Effector memory CD4-positive, alpha-beta T cell (primary cell): ENCODE measurements around the gene SESN3.

ENCODE experiments used
- DNase-seq, 3 donors: peaks; one replicate each; pipeline ENCODE4 v3.0.0-alpha.2; 2020
- H3K27ac ChIP-seq: 2 replicates; pipeline ENCODE4 v1.7.0; 2013; ENCODE audit warnings: mild to moderate bottlenecking, low read length, moderate library complexity; ENCODE audit not compliant: insufficient read depth, poor library complexity, severe bottlenecking
- H3K27me3 ChIP-seq: replicated peaks from 2 replicates; pipeline ENCODE4 v1.7.0; 2013; ENCODE audit warnings: mild to moderate bottlenecking, low read length; ENCODE audit not compliant: insufficient read depth, control insufficient read depth, poor library complexity, severe bottlenecking
- H3K36me3 ChIP-seq: 2 replicates; pipeline ENCODE4 v1.7.0; 2013; ENCODE audit warnings: mild to moderate bottlenecking, low read length, moderate library complexity; ENCODE audit not compliant: control insufficient read depth, insufficient read depth
- H3K4me1 ChIP-seq: 2 replicates; pipeline ENCODE4 v1.7.0; 2013; ENCODE audit warnings: low read length, mild to moderate bottlenecking; ENCODE audit not compliant: control insufficient read depth, insufficient read depth, poor library complexity, severe bottlenecking
- H3K4me3 ChIP-seq: 2 replicates; pipeline ENCODE4 v1.7.0; 2013; ENCODE audit warnings: low read length, low read depth, mild to moderate bottlenecking; ENCODE audit not compliant: insufficient read depth, poor library complexity, severe bottlenecking
- H3K9me3 ChIP-seq: 2 replicates; pipeline ENCODE4 v1.7.0; 2013; ENCODE audit warnings: mild to moderate bottlenecking, low read length, moderate library complexity; ENCODE audit not compliant: control insufficient read depth

SESN3 gene

DNA sequence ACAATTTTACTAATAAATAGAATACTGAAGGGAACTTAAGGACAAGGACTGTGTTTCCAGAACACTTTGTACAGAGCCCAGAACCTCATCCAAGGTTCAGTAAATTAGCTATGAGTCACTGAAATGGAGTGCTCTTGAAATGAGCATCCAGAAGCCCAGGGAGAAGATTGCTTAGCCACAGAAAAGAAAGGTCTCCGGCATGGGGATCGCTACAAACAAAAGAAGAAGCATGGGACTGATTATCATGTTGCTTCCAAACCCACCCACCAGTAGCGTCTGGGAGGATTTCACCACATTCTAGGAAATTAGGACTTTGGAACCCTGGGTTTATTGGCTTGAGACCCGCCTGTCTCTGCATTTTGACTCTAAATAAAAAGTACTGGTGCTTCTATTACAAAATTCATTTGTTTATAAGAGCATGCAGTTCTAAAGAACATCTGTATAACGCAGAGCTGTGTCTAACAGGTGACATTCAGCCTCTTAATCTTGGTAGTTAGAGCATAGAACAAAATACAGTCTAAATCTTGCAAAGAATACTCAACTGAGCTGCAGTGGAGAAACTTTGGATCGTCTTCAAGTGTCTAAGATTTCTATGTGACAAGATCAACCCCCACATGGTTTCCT is 35.9 kb upstream of the SESN3 start:
- Histone ChIP-seq H3K9me3 (no peaks in the 10 kb centered on the region), H3K4me3 (no peak overlapping the region), H3K27ac (no peak overlapping the region), H3K27me3 (no peaks in the 10 kb centered on the region), H3K36me3 (no peaks in the 10 kb centered on the region), H3K4me1 (no peaks in the 10 kb centered on the region)
- no peak for DNase-seq

DNA sequence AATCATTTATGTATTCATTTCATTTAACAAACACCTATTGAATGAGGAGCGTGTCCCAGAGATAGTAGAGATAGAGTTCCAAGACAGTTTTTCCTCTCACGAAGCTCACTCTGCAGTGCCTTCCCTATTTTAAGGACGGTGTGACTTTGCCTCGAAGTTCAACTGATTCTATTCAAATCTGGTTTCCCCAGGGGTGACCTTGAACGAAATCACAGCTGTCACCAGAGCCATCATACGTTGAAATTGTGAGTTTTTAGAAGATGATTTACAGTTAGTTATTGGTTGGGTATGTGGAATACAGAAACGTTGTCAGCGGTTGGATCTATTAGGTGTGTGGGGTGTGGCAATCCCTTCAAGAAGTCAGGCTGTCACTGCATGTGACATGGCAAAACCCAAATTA is 33.9 kb upstream of the SESN3 start:
- Histone ChIP-seq H3K4me1 (no peaks in the 10 kb centered on the region), H3K36me3 (no peaks in the 10 kb centered on the region), H3K27me3 (no peaks in the 10 kb centered on the region), H3K9me3 (no peaks in the 10 kb centered on the region), H3K27ac (no peak overlapping the region), H3K4me3 (no peak overlapping the region)
- no peak for DNase-seq

GRCh38 chr11:95262994-95263765 is 32.2 kb upstream of the SESN3 start:
- Histone ChIP-seq H3K9me3 (no peaks in the 10 kb centered on the region), H3K4me1 (no peaks in the 10 kb centered on the region), H3K4me3 (no peak overlapping the region), H3K27ac (no peak overlapping the region), H3K27me3 (no peaks in the 10 kb centered on the region), H3K36me3 (no peaks in the 10 kb centered on the region)
- DNase-seq, result no peak

- peaks cover 31% of the 10 kb centered on the region for H3K4me1 ChIP-seq
- H3K9me3 ChIP-seq, result no peaks in the 10 kb centered on the region
- H3K27me3 ChIP-seq, result no peaks in the 10 kb centered on the region
- no peak overlapping the region for H3K27ac ChIP-seq
- H3K36me3 ChIP-seq, result no peaks in the 10 kb centered on the region
- no peak overlapping the region for H3K4me3 ChIP-seq
- no peak for DNase-seq
These were observed 26.5 kb upstream of the SESN3 start for GRCh38 chr11:95257456-95257971.

DNA sequence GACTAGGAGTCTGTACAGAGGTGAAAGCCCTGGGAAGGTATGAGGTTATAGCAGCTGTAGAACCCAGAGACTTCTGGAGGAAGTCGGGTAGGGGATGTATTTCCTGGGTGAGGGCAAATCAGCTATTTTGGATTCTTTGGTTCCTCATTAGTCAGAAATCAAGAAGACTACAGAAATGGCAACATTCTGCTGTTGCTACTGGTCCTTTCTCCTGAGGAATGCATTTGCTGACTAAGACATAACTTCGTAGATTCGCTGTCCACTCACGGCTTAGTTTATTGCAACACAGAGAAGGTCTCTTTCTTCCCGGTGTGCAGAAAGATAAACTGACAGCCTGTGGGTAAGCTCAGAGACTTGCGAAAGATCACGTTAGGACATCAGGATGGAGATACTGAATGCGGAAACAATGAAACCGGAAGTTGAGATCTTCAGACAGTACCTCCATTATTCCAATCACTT is 25.3 kb upstream of the SESN3 start:
- no peaks in the 10 kb centered on the region for H3K36me3 ChIP-seq
- no peaks in the 10 kb centered on the region for H3K9me3 ChIP-seq
- H3K4me1 ChIP-seq, result peaks cover 31% of the 10 kb centered on the region
- H3K27me3 ChIP-seq, result no peaks in the 10 kb centered on the region
- peak overlapping the region; percentile 44 for H3K27ac ChIP-seq
- H3K4me3 ChIP-seq, result no peak overlapping the region
- DNase-seq, result no peak

- H3K36me3 ChIP-seq, result no peaks in the 10 kb centered on the region
- H3K27me3 ChIP-seq, result no peaks in the 10 kb centered on the region
- H3K4me1 ChIP-seq, result peaks cover 31% of the 10 kb centered on the region
- H3K9me3 ChIP-seq, result no peaks in the 10 kb centered on the region
- no peak overlapping the region for H3K4me3 ChIP-seq
- peak overlapping the region; percentile 44 for H3K27ac ChIP-seq
- no peak for DNase-seq
These were observed 24.5 kb upstream of the SESN3 start for GRCh38 chr11:95255251-95256145.

DNA sequence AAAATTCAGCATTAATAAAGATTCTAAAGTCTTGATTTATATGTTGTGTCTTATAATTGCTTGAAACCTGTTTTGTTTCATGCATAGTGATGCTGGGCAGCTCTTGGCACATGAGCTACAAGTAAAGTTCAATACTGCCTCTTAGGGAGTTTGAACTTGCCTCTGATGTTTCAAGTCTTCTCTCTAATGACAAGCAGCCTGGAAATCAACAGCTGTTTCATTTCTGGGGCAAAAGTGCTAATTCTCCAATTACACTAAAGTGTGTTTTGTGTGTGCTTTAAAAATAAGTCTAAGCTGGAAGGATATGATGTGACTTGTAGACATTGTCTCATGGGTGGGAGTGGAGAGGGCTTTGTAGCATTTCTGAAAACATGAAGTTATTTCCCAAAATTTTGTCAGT is 23.7 kb upstream of the SESN3 start:
- peak overlapping the region; percentile 47 for H3K27ac ChIP-seq
- peaks cover 31% of the 10 kb centered on the region for H3K4me1 ChIP-seq
- H3K27me3 ChIP-seq, result no peaks in the 10 kb centered on the region
- H3K36me3 ChIP-seq, result no peaks in the 10 kb centered on the region
- no peaks in the 10 kb centered on the region for H3K9me3 ChIP-seq
- no peak overlapping the region for H3K4me3 ChIP-seq
- DNase-seq, result no peak

GRCh38 chr11:95254131-95254704 is 23.2 kb upstream of the SESN3 start:
- H3K27me3 ChIP-seq, result no peaks in the 10 kb centered on the region
- H3K9me3 ChIP-seq, result no peaks in the 10 kb centered on the region
- H3K36me3 ChIP-seq, result no peaks in the 10 kb centered on the region
- peak overlapping the region; percentile 54 for H3K4me3 ChIP-seq
- DNase-seq, result peak; percentile 47 to 68 (median 66)
- peak overlapping the region; percentile 62 for H3K27ac ChIP-seq
- peaks cover 31% of the 10 kb centered on the region for H3K4me1 ChIP-seq

GRCh38 chr11:95253141-95253540 is 22.1 kb upstream of the SESN3 start:
- no peak overlapping the region for H3K27ac ChIP-seq
- no peak overlapping the region for H3K4me3 ChIP-seq
- H3K27me3 ChIP-seq, result no peaks in the 10 kb centered on the region
- no peak for DNase-seq
- H3K4me1 ChIP-seq, result peaks cover 31% of the 10 kb centered on the region
- no peaks in the 10 kb centered on the region for H3K9me3 ChIP-seq
- H3K36me3 ChIP-seq, result no peaks in the 10 kb centered on the region
